HepG2 (cell line): ENCODE measurements around the gene NGEF. TPM values are rescaled to one million over a fixed set of nuclear protein-coding genes. Genes with fewer than 3 reads are reported as not detected.

Experiments
- ATAC-seq: fragments of 200-7000 bp; cut with Tn5 transposase; 3 replicates; pipeline ENCODE4 v1.9.1; 2020; ENCODE audit warnings: mild to moderate bottlenecking, moderate library complexity
- BruUV-seq: library from RNA; stranded (reverse); fragments of 400-500 nt; replicated peaks from 2 replicates; lab custom pipeline; 2021; lab: Mats Ljungman, UMichigan
- CTCF ChIA-PET: fragments of 300-600 bp; formaldehyde crosslinking; extraction: SDS; loops from one replicate; lab custom pipeline; 2021; ENCODE audit warnings: low total read pairs, inconsistent platforms, low intra/inter-chr PET ratio; lab: Yijun Ruan, JAX
- POLR2A ChIA-PET: fragments of 350-600 bp; sonication (Branson Sonifier 250); formaldehyde crosslinking; loops from one replicate; lab custom pipeline; 2020; ENCODE audit warnings: antibody characterized with exemption, inconsistent platforms; lab: Yijun Ruan, JAX
- DNase-seq: peaks from one replicate; pipeline ENCODE4 v3.0.0-alpha.2; 2015; ENCODE audit warnings: low spot score
- FAIRE-seq: peaks from 3 replicates; lab custom pipeline; 2011; peaks lifted over from hg19 to GRCh38; lab: Jason Lieb, UNC
- H2AFZ ChIP-seq: one replicate; pipeline ENCODE4 v1.6.1; 2011; ENCODE audit warnings: low read length, inconsistent platforms
- H3K27ac ChIP-seq: fragments of 300-600 bp; 3 replicates; pipeline ENCODE4 v1.8.0; 2011; ENCODE audit warnings: mixed run types, mild to moderate bottlenecking, mixed read lengths, low read length, inconsistent platforms; ENCODE audit not compliant: insufficient read depth; ENCODE audit errors: extremely low read length
- H3K27me3 ChIP-seq, 2 experiments: fragments of 200-600 bp in 1 of 2; 2 replicates in 1 of 2; 3 replicates in 1 of 2; pipeline versions ENCODE4 v1.6.0 to v1.8.0; 2011; ENCODE audit warnings: low read length in 2 of 2, mild to moderate bottlenecking in 2 of 2, moderate library complexity in 2 of 2, inconsistent platforms in 1 of 2; ENCODE audit not compliant: insufficient read depth in 2 of 2, control insufficient read depth in 1 of 2
- H3K36me3 ChIP-seq, 2 experiments: fragments of 200-600 bp in 1 of 2; replicated peaks in 1 of 2; 2 replicates in 1 of 2; 3 replicates in 1 of 2; pipeline versions ENCODE4 v1.5.1 to v1.8.0; 2011; ENCODE audit warnings: low read length in 2 of 2, inconsistent platforms in 1 of 2; ENCODE audit not compliant: insufficient read depth in 2 of 2, control insufficient read depth in 1 of 2
- H3K4me1 ChIP-seq: 2 replicates; pipeline ENCODE4 v1.5.1; 2012; ENCODE audit warnings: low read length, inconsistent platforms; ENCODE audit not compliant: insufficient read depth
- H3K4me2 ChIP-seq: 2 replicates; pipeline ENCODE4 v1.6.0; 2011; ENCODE audit warnings: low read depth, low read length, inconsistent platforms
- H3K4me3 ChIP-seq, 3 experiments: fragments of 200-600 bp in 1 of 3; sonication (generic), shearing (Covaris generic) in 1 of 3; replicated peaks in 1 of 3; 2 replicates each; pipeline ENCODE4 v1.5.1; 2011 to 2016; ENCODE audit warnings: low read length in 3 of 3, inconsistent platforms in 2 of 3, low read depth in 2 of 3, mild to moderate bottlenecking in 2 of 3, control low read depth in 1 of 3, mixed read lengths in 1 of 3; ENCODE audit not compliant: insufficient read depth in 1 of 3
- H3K79me2 ChIP-seq: one replicate; pipeline ENCODE4 v1.6.1; 2011; ENCODE audit warnings: low read length, inconsistent platforms; ENCODE audit not compliant: insufficient read depth
- H3K9ac ChIP-seq: 2 replicates; pipeline ENCODE4 v1.6.0; 2011; ENCODE audit warnings: mild to moderate bottlenecking, low read depth, low read length, inconsistent platforms; ENCODE audit not compliant: insufficient read depth
- H3K9me3 ChIP-seq: 2 replicates; pipeline ENCODE4 v1.5.1; 2012; ENCODE audit warnings: mild to moderate bottlenecking, low read length
- H4K20me1 ChIP-seq: 2 replicates; pipeline ENCODE4 v1.6.0; 2011; ENCODE audit warnings: inconsistent platforms, mild to moderate bottlenecking, low read length, moderate library complexity; ENCODE audit not compliant: insufficient read depth
- ARID2 ChIP-seq: sonication (generic); formaldehyde crosslinking; IDR thresholded peaks from 2 replicates; pipeline ENCODE4 v1.8.1; 2022; ENCODE audit warnings: mild to moderate bottlenecking, missing genetic modification reagents, borderline replicate concordance
- FOSL2 ChIP-seq: sonication (generic); formaldehyde crosslinking; IDR thresholded peaks from 2 replicates; pipeline ENCODE4 v1.4.0; 2020; ENCODE audit warnings: missing genetic modification reagents
- GZF1 ChIP-seq: sonication (generic); formaldehyde crosslinking; IDR thresholded peaks from 2 replicates; pipeline ENCODE4 v1.5.1; 2020; ENCODE audit warnings: mild to moderate bottlenecking, missing genetic modification reagents
- HNRNPLL ChIP-seq: fragments of 200-400 bp; formaldehyde crosslinking; IDR thresholded peaks from 2 replicates; pipeline ENCODE4 v1.6.1; 2017; ENCODE audit warnings: mild to moderate bottlenecking, low read depth, low read length; ENCODE audit not compliant: poor library complexity, severe bottlenecking
- SMARCC2 ChIP-seq: fragments of 450-650 bp; IDR thresholded peaks from 2 replicates; pipeline ENCODE4 v1.6.1; 2017; ENCODE audit warnings: antibody characterized with exemption, mild to moderate bottlenecking
- SSRP1 ChIP-seq: IDR thresholded peaks from 2 replicates; pipeline ENCODE4 v1.6.1; 2016; ENCODE audit warnings: control low read depth
- TERF1 ChIP-seq: sonication (generic); formaldehyde crosslinking; IDR thresholded peaks from 2 replicates; pipeline ENCODE4 v1.8.0; 2022; ENCODE audit warnings: mild to moderate bottlenecking, missing genetic modification reagents, moderate library complexity
- ZNF530 ChIP-seq: sonication (generic); formaldehyde crosslinking; IDR thresholded peaks from 2 replicates; pipeline ENCODE4 v1.5.0; 2020; ENCODE audit warnings: low read depth, mild to moderate bottlenecking, missing genetic modification reagents
- ZNF564 ChIP-seq: sonication (generic); formaldehyde crosslinking; IDR thresholded peaks from 2 replicates; pipeline ENCODE4 v1.8.1; 2023; ENCODE audit warnings: mild to moderate bottlenecking, missing genetic modification reagents
- WGBS: methylation state at CpG from one replicate; pipeline ENCODE4 v1.1.6; 2017; ENCODE audit warnings: low lambda C conversion rate; 5-methylcytosine and 5-hydroxymethylcytosine counted together
- in situ Hi-C: cut with HindIII; loops from 2 replicates; pipeline ENCODE4 v1.10.0; 2017; ENCODE audit warnings: low pct_unique_long_range_greater_than_20kb; ENCODE audit not compliant: extremely low pct_ligation_motif_present
- intact Hi-C: fragments of 100-400 bp; cut with micrococcal nuclease; formaldehyde crosslinking; loops from one replicate; pipeline ENCODE4 v1.10.0; 2022; ENCODE audit not compliant: unreplicated experiment
- polyA plus RNA-seq, 8 experiments: library from polyadenylated mRNA; depleted of rRNA in 3 of 8; stranded (reverse) in 7 of 8; unstranded in 1 of 8; fragments of >200 nt; fragmentation: Illumina TruSeq in 4 of 8; extraction: Trizol in 4 of 8; gene quantifications; 2 replicates each; pipeline versions ENCODE4 v1.2.1 to v1.2.3, GENCODE V29; 2011 to 2016; ENCODE audit warnings: low read depth in 4 of 8, missing spikeins in 1 of 8, mixed read lengths in 1 of 8; ENCODE audit not compliant: insufficient read depth in 1 of 8
- total RNA-seq, 5 experiments: library from RNA; depleted of rRNA; stranded (reverse); fragments of >200 nt; fragmentation: Illumina TruSeq; extraction: Trizol; gene quantifications; 2 replicates each; pipeline ENCODE4 v1.2.3, GENCODE V29; 2016; ENCODE audit warnings: low read depth in 1 of 5

NGEF gene
- total and polyA plus RNA-seq, 2 of the 13 experiments (the other 11 are each of a cell fraction or from before 2014, with no cell fraction given) = 14.4 to 36.9 TPM

GRCh38 chr2:232889876-232890401, 123.1 kb downstream of the NGEF start:
- ChIA-PET POLR2A (interaction anchor here (1.3 kb wide), 1 partner anchor 15 kb away, joined by 3 read pairs; no protein-coding TSS in a partner anchor), CTCF (no interaction called here)
- intact Hi-C loops = no loop called here
- H3K9ac ChIP-seq = no peak overlapping the region
- H2AFZ ChIP-seq = no peak overlapping the region
- no peaks in the 10 kb centered on the region for H3K9me3 ChIP-seq
- H3K27ac ChIP-seq = no peak overlapping the region
- peaks cover 22 to 48% of the 10 kb centered on the region in 2 experiments for H3K36me3 ChIP-seq
- no peak overlapping the region for H3K4me3 ChIP-seq
- in situ Hi-C loops = no loop called here
- no peaks in the 10 kb centered on the region for H3K4me1 ChIP-seq
- H3K79me2 ChIP-seq = no peaks in the 10 kb centered on the region
- H3K4me2 ChIP-seq = no peak overlapping the region
- FAIRE-seq (no peak), ATAC-seq (no peak), DNase-seq (no peak)
- WGBS = 96% methylated on average over 3 of the region's 5 CpGs
- H4K20me1 ChIP-seq = no peaks in the 10 kb centered on the region
- TF ChIP-seq GZF1 (CRISPR knock-in tag) = no peak
- TF ChIP-seq TERF1 = no peak
- TF ChIP-seq SSRP1 (CRISPR knock-in tag) = no peak
- TF ChIP-seq SMARCC2 = no peak
- TF ChIP-seq HNRNPLL = no peak
- no peak for TF ChIP-seq FOSL2 (CRISPR knock-in tag)
- TF ChIP-seq ZNF564 (CRISPR knock-in tag) = no peak
- TF ChIP-seq ZNF530 (CRISPR knock-in tag) = no peak
- TF ChIP-seq ARID2 (CRISPR knock-in tag) = no peak
- no peaks in the 10 kb centered on the region for H3K27me3 ChIP-seq
- BruUV-seq = no TSS peak
